ENCODE data around the gene TNFAIP6. TPM values are rescaled to one million over a fixed set of nuclear protein-coding genes. Genes with fewer than 3 reads are reported as not detected.

TNFAIP6 gene
- total RNA-seq, 1 donor from 2014 or later = 0.40 TPM

DNA sequence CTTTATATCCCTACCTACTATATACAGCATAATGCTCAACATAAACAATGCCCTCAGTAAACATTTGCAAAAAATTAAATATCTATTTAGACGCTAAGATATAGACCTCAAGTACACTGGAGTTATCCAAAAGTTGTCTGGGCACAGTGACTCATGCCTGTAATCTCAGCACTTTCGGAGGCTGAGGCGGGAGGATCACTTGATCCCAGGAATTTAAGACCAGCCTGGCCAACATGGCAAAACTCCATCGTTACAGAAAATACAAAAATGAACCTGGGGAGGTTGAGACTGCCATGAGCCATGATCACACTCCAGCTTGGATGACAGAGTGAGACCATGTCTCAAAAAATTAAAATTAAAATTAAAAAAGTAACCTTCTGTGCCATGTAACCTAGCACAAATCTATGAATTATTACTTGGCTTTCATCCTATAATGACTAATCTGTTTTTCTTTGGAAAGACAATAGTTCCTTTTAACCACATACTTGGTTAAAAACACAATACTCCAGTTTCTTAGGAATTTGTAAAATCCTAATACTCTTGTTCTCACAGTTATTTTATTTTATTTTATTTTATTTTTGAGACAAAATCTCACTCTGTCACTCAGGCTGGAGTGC, 6.7 kb upstream of the TNFAIP6 start:
- Mint-ChIP-seq H3K4me3 (no peak overlapping the region), H3K9me3 (no peaks in the 10 kb centered on the region), H3K27me3 (ENCODE audit: low read depth) (no peaks in the 10 kb centered on the region), H3K4me1 (no peaks in the 10 kb centered on the region), H3K27ac (ENCODE audit: unreplicated experiment) (no peak overlapping the region), H3K36me3 (ENCODE audit: low read depth) (no peaks in the 10 kb centered on the region)
- no peak for DNase-seq (ENCODE audit: low read depth, low spot score)
- no peak for TF ChIP-seq CTCF (conservative IDR thresholded peaks at IDR 0.05)

DNA sequence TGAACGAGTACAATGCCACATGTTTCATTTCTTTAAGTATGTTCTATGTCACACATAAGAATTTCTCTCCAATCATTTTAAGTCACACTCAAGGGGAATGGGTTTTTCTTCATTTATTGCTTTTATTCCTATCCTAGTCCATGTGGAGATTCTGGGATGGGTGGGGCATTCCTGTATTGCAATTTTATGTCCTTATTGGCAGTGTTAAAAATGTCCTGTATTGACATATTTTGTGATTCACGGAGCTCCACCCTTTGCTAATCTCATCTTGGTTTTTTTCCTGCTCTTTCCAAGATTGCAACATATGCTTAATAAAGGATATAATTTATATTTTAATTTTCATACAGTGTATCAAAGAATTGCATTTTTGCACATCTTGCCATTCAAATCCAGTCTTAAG, 3.4 kb upstream of the TNFAIP6 start:
- H3K27me3 Mint-ChIP-seq (ENCODE audit: low read depth) = no peaks in the 10 kb centered on the region
- DNase-seq (ENCODE audit: low read depth, low spot score) = no peak
- no peak for TF ChIP-seq CTCF (conservative IDR thresholded peaks at IDR 0.05)
- no peak overlapping the region for H3K4me3 Mint-ChIP-seq
- no peaks in the 10 kb centered on the region for H3K36me3 Mint-ChIP-seq (ENCODE audit: low read depth)
- H3K9me3 Mint-ChIP-seq = no peaks in the 10 kb centered on the region
- H3K4me1 Mint-ChIP-seq = peaks cover 12% of the 10 kb centered on the region
- H3K27ac Mint-ChIP-seq (ENCODE audit: unreplicated experiment) = no peak overlapping the region

- TF ChIP-seq CTCF (conservative IDR thresholded peaks at IDR 0.05) = no peak
- no peaks in the 10 kb centered on the region for H3K27me3 Mint-ChIP-seq (ENCODE audit: low read depth)
- no peak overlapping the region for H3K4me3 Mint-ChIP-seq
- H3K27ac Mint-ChIP-seq (ENCODE audit: unreplicated experiment) = no peak overlapping the region
- no peak for DNase-seq (ENCODE audit: low read depth, low spot score)
- no peaks in the 10 kb centered on the region for H3K9me3 Mint-ChIP-seq
- peaks cover 12% of the 10 kb centered on the region for H3K4me1 Mint-ChIP-seq
- no peaks in the 10 kb centered on the region for H3K36me3 Mint-ChIP-seq (ENCODE audit: low read depth)
These were observed 2.6 kb upstream of the TNFAIP6 start for GRCh38 chr2:151354807-151355206.

GRCh38 chr2:151358166-151358970, 976 bp downstream of the TNFAIP6 start:
- H3K4me1 Mint-ChIP-seq = peaks cover 19% of the 10 kb centered on the region
- TF ChIP-seq CTCF (conservative IDR thresholded peaks at IDR 0.05) = no peak

GRCh38 chr2:151359768-151360461, 2.5 kb downstream of the TNFAIP6 start:
- Mint-ChIP-seq H3K4me3 (no peak overlapping the region), H3K4me1 (peaks cover 27% of the 10 kb centered on the region)

More at GRCh38 chr2:151358166-151358970, 976 bp downstream of the TNFAIP6 start:
- H3K36me3 Mint-ChIP-seq (ENCODE audit: low read depth) = no peaks in the 10 kb centered on the region
- DNase-seq (ENCODE audit: low read depth, low spot score) = no peak
- H3K27ac Mint-ChIP-seq (ENCODE audit: unreplicated experiment) = no peak overlapping the region
- H3K4me3 Mint-ChIP-seq = no peak overlapping the region
- peaks cover 6% of the 10 kb centered on the region for H3K9me3 Mint-ChIP-seq
- H3K27me3 Mint-ChIP-seq (ENCODE audit: low read depth) = no peaks in the 10 kb centered on the region

More at GRCh38 chr2:151359768-151360461, 2.5 kb downstream of the TNFAIP6 start:
- no peaks in the 10 kb centered on the region for H3K36me3 Mint-ChIP-seq (ENCODE audit: low read depth)
- peaks cover 6% of the 10 kb centered on the region for H3K9me3 Mint-ChIP-seq
- no peak for TF ChIP-seq CTCF (conservative IDR thresholded peaks at IDR 0.05)
- DNase-seq (ENCODE audit: low read depth, low spot score) = no peak
- H3K27ac Mint-ChIP-seq (ENCODE audit: unreplicated experiment) = no peak overlapping the region
- no peaks in the 10 kb centered on the region for H3K27me3 Mint-ChIP-seq (ENCODE audit: low read depth)

Data from neural crest cell (in vitro differentiated cells).